GM23338 (cell line): ENCODE measurements around the gene AUH. TPM values are rescaled to one million over a fixed set of nuclear protein-coding genes. Genes with fewer than 3 reads are reported as not detected.

Experiments used
- ATAC-seq: fragments of 200-7000 bp; cut with Tn5 transposase; 3 replicates; pipeline ENCODE4 v1.9.1; 2020
- DNase-seq: peaks from one replicate; pipeline ENCODE4 v3.0.0-alpha.2; 2015; ENCODE audit warnings: low spot score
- H2AFZ ChIP-seq: fragments of 200-600 bp; sonication (generic); 2 replicates; pipeline ENCODE4 v1.8.0; 2016; ENCODE audit warnings: antibody characterized with exemption, mild to moderate bottlenecking, moderate library complexity
- H3F3A ChIP-seq: fragments of 200-600 bp; sonication (generic); replicated peaks from 2 replicates; pipeline ENCODE4 v1.8.0; 2017; ENCODE audit warnings: antibody characterized with exemption, mixed run types, low read depth
- H3K27ac ChIP-seq: fragments of 200-600 bp; sonication (generic); 2 replicates; pipeline ENCODE4 v1.6.1; 2016; ENCODE audit warnings: low read depth
- H3K27me3 ChIP-seq: fragments of 200-600 bp; sonication (generic); 2 replicates; pipeline ENCODE4 v1.8.0; 2016; ENCODE audit warnings: mild to moderate bottlenecking, mixed run types, moderate library complexity; ENCODE audit not compliant: insufficient read depth
- H3K36me3 ChIP-seq: fragments of 200-600 bp; sonication (generic); 2 replicates; pipeline ENCODE4 v1.8.0; 2016; ENCODE audit warnings: mild to moderate bottlenecking; ENCODE audit not compliant: insufficient read depth
- H3K4me1 ChIP-seq: fragments of 200-600 bp; sonication (generic); 2 replicates; pipeline ENCODE4 v1.8.0; 2016; ENCODE audit warnings: mild to moderate bottlenecking, moderate library complexity; ENCODE audit not compliant: insufficient read depth
- H3K4me2 ChIP-seq: fragments of 200-600 bp; sonication (generic); 2 replicates; pipeline ENCODE4 v1.7.1; 2017; ENCODE audit warnings: mixed run types
- H3K4me3 ChIP-seq: fragments of 200-600 bp; sonication (generic); 2 replicates; pipeline ENCODE4 v1.6.1; 2016; ENCODE audit warnings: mixed run types
- H3K79me2 ChIP-seq: fragments of 200-600 bp; sonication (generic); replicated peaks from 2 replicates; pipeline ENCODE4 v1.8.0; 2017; ENCODE audit warnings: mild to moderate bottlenecking; ENCODE audit not compliant: insufficient read depth
- H3K9me2 ChIP-seq: fragments of 200-600 bp; sonication (generic); 2 replicates; pipeline ENCODE4 v1.8.0; 2017; ENCODE audit not compliant: insufficient read depth
- H4K20me1 ChIP-seq: fragments of 200-600 bp; sonication (generic); replicated peaks from 2 replicates; pipeline ENCODE4 v1.8.0; 2017; ENCODE audit warnings: mild to moderate bottlenecking; ENCODE audit not compliant: insufficient read depth
- H3K27ac Mint-ChIP-seq: 2 replicates; pipeline ENCODE4 v1.8.0; 2020; ENCODE audit warnings: inconsistent platforms, mild to moderate bottlenecking, moderate library complexity, mixed read lengths
- H3K27me3 Mint-ChIP-seq: 3 replicates; pipeline ENCODE4 v1.8.0; 2022; ENCODE audit warnings: low read depth, mild to moderate bottlenecking, moderate library complexity, mixed read lengths, inconsistent platforms; ENCODE audit not compliant: insufficient read depth, poor library complexity
- H3K36me3 Mint-ChIP-seq: 3 replicates; pipeline ENCODE4 v1.8.0; 2021; ENCODE audit warnings: low read depth, mild to moderate bottlenecking, inconsistent platforms, moderate library complexity, mixed read lengths
- H3K4me1 Mint-ChIP-seq: 3 replicates; pipeline ENCODE4 v1.8.0; 2020; ENCODE audit warnings: mild to moderate bottlenecking, inconsistent platforms, mixed read lengths
- H3K4me3 Mint-ChIP-seq: 3 replicates; pipeline ENCODE4 v1.8.0; 2021; ENCODE audit warnings: moderate library complexity, mild to moderate bottlenecking, inconsistent platforms, mixed read lengths
- H3K9me3 Mint-ChIP-seq: 3 replicates; pipeline ENCODE4 v1.8.0; 2020; ENCODE audit warnings: moderate library complexity, mild to moderate bottlenecking, inconsistent platforms, mixed read lengths
- EZH2 ChIP-seq: fragments of 200-600 bp; sonication (generic); IDR thresholded peaks from one replicate; pipeline ENCODE4 v1.8.0; 2017; ENCODE audit warnings: antibody characterized with exemption, mild to moderate bottlenecking, low read depth; ENCODE audit not compliant: unreplicated experiment
- ZNF114 ChIP-seq: fragments of 250-450 bp; sonication (Bioruptor Pico); IDR thresholded peaks from 2 replicates; pipeline ENCODE4 v1.5.0; 2020; ENCODE audit warnings: mild to moderate bottlenecking, moderate library complexity
- ZNF331 ChIP-seq: fragments of 250-450 bp; sonication (Bioruptor Pico); IDR thresholded peaks from 2 replicates; pipeline ENCODE4 v1.5.0; 2020; ENCODE audit warnings: low read depth, mild to moderate bottlenecking, moderate library complexity
- ZNF462 ChIP-seq: fragments of 250-450 bp; sonication (Bioruptor Pico); IDR thresholded peaks from 2 replicates; pipeline ENCODE4 v1.5.0; 2020; ENCODE audit warnings: mild to moderate bottlenecking, moderate library complexity
- polyA plus RNA-seq: library from polyadenylated mRNA; unstranded; fragments of >200 nt; fragmentation: Nextera tagmentation; extraction: Ambion mirVana; gene quantifications from 2 replicates; pipeline ENCODE4 v1.2.1, GENCODE V29; 2016
- total RNA-seq: library from RNA; depleted of rRNA; stranded (reverse); fragments of >200 nt; shearing (Covaris generic); gene quantifications from 2 replicates; pipeline ENCODE4 v1.2.3, GENCODE V29; 2014

AUH gene
- total and polyA plus RNA-seq, 2 experiments from 2014 or later, result 28.8 to 34.2 TPM

- Histone ChIP-seq H3K27me3 (no peaks in the 10 kb centered on the region), H3K9me2 (no peaks in the 10 kb centered on the region), H3K36me3 (no peaks in the 10 kb centered on the region), H4K20me1 (peaks cover 4% of the 10 kb centered on the region; the same call in 1 of the 2 replicates), H3K4me1 (peaks cover 5% of the 10 kb centered on the region; the same call in 1 of the 2 replicates), H3K4me2 (no peak overlapping the region), H3K79me2 (no peaks in the 10 kb centered on the region), H3K27ac (no peak overlapping the region), H3F3A (no peaks in the 10 kb centered on the region), H2AFZ (no peak overlapping the region), H3K4me3 (no peak overlapping the region)
- H3K36me3 Mint-ChIP-seq, result no peaks in the 10 kb centered on the region
- no peak overlapping the region for H3K4me3 Mint-ChIP-seq
- DNase-seq (no peak), ATAC-seq (no peak)
- H3K4me1 Mint-ChIP-seq, result peaks cover 18% of the 10 kb centered on the region
- H3K27me3 Mint-ChIP-seq, result peaks cover 3% of the 10 kb centered on the region
- no peak overlapping the region for H3K27ac Mint-ChIP-seq
- H3K9me3 Mint-ChIP-seq, result no peaks in the 10 kb centered on the region
- TF ChIP-seq EZH2, result no peak
- no peak for TF ChIP-seq ZNF114 (CRISPR knock-in tag)
- TF ChIP-seq ZNF331 (CRISPR knock-in tag), result no peak
- no peak for TF ChIP-seq ZNF462 (CRISPR knock-in tag)
Observed at GRCh38 chr9:91239367-91240111, 122.2 kb downstream of the AUH start.

- peaks cover 25% of the 10 kb centered on the region for H3K36me3 Mint-ChIP-seq
- no peak for TF ChIP-seq ZNF462 (CRISPR knock-in tag)
Observed at GRCh38 chr9:91234523-91234922, 127.2 kb downstream of the AUH start.

More at GRCh38 chr9:91234523-91234922, 127.2 kb downstream of the AUH start:
- H3K27me3 Mint-ChIP-seq, result peaks cover 3% of the 10 kb centered on the region
- H3K9me2 ChIP-seq, result no peaks in the 10 kb centered on the region
- peaks cover 6% of the 10 kb centered on the region for H3K4me1 Mint-ChIP-seq
- peaks cover 9% of the 10 kb centered on the region; the same call in 2 of the 3 replicates for H3K9me3 Mint-ChIP-seq
- peaks cover under 1% of the 10 kb centered on the region; the same call in 1 of the 2 replicates for H4K20me1 ChIP-seq
- DNase-seq (peak; percentile 50), ATAC-seq (no peak)
- H3K27ac Mint-ChIP-seq, result no peak overlapping the region
- H3K79me2 ChIP-seq, result no peaks in the 10 kb centered on the region
- H3K4me1 ChIP-seq, result no peaks in the 10 kb centered on the region
- H3K36me3 ChIP-seq, result no peaks in the 10 kb centered on the region
- H3K4me2 ChIP-seq, result no peak overlapping the region
- H3K4me3 Mint-ChIP-seq, result no peak overlapping the region
- H3K27ac ChIP-seq, result no peak overlapping the region
- H2AFZ ChIP-seq, result no peak overlapping the region
- H3K27me3 ChIP-seq, result no peaks in the 10 kb centered on the region
- no peaks in the 10 kb centered on the region for H3F3A ChIP-seq
- no peak overlapping the region for H3K4me3 ChIP-seq
